Measurements from ENCODE around the gene SASS6. TPM values are rescaled to one million over a fixed set of nuclear protein-coding genes. Genes with fewer than 3 reads are reported as not detected.
A peak's percentile ranks its signal among the peaks of the same experiment; 100 is the strongest.

SASS6 gene
- total RNA-seq, 1 experiment from 2014 or later: 7.5 TPM

- BruUV-seq (replicated peaks): TSS peak; percentile 90
- peak overlapping the region; percentile 97 for H3K27ac Mint-ChIP-seq (ENCODE audit: low read depth, unreplicated experiment)
- no peak for TF ChIP-seq CTCF (IDR thresholded peaks at IDR 0.05; ENCODE audit: unreplicated experiment)
- no peaks in the 10 kb centered on the region for H3K9me3 Mint-ChIP-seq (ENCODE audit: unreplicated experiment)
- H3K4me3 Mint-ChIP-seq (ENCODE audit: unreplicated experiment): peak overlapping the region; percentile 90
- H3K36me3 Mint-ChIP-seq (ENCODE audit: insufficient read depth, unreplicated experiment): no peaks in the 10 kb centered on the region
- intact Hi-C loops (cut with micrococcal nuclease): loop anchor here (2.0 to 10.0 kb wide), 3 partner anchors 96 to 420 kb away; partner anchors contain the start of genes CDC14A, SASS6 and TRMT13
- ChIA-PET CTCF (interaction anchor here (0.6 kb wide), 1 partner anchor 234 kb away, joined by 6 read pairs; no protein-coding TSS in a partner anchor), POLR2A (interaction anchor here (0.6 to 4.7 kb wide), 18 partner anchors 11 to 859 kb away, joined by 3 to 47 read pairs (median 5); partner anchors contain the start of genes AGL, DBT, EXTL2 and RTCA)
- H3K4me1 Mint-ChIP-seq (ENCODE audit: insufficient read depth, unreplicated experiment): peaks cover 11% of the 10 kb centered on the region
- no peaks in the 10 kb centered on the region for H3K27me3 Mint-ChIP-seq (ENCODE audit: insufficient read depth, unreplicated experiment)
- peak; percentile 66 for DNase-seq (ENCODE audit: unreplicated experiment)
Measured at GRCh38 chr1:100036718-100037655, 95.7 kb downstream of the SASS6 start.

- Mint-ChIP-seq H3K27ac (ENCODE audit: low read depth, unreplicated experiment) (no peak overlapping the region), H3K36me3 (ENCODE audit: insufficient read depth, unreplicated experiment) (no peaks in the 10 kb centered on the region), H3K9me3 (ENCODE audit: unreplicated experiment) (no peaks in the 10 kb centered on the region), H3K27me3 (ENCODE audit: insufficient read depth, unreplicated experiment) (no peaks in the 10 kb centered on the region), H3K4me1 (ENCODE audit: insufficient read depth, unreplicated experiment) (peaks cover 11% of the 10 kb centered on the region), H3K4me3 (ENCODE audit: unreplicated experiment) (no peak overlapping the region)
- ChIA-PET CTCF (interaction anchor here (1.1 kb wide), 1 partner anchor 421 kb away, joined by 3 read pairs; no protein-coding TSS in a partner anchor), POLR2A (interaction anchor here (0.7 to 3.5 kb wide), 3 partner anchors 52 to 185 kb away, joined by 3 to 47 read pairs (median 3); partner anchors contain the start of genes AGL and SLC35A3)
- intact Hi-C loops (cut with micrococcal nuclease): loop anchor here (5.0 to 10.0 kb wide), 2 partner anchors 320 to 422 kb away; partner anchors contain the start of gene CDC14A
- no peak for TF ChIP-seq CTCF (IDR thresholded peaks at IDR 0.05; ENCODE audit: unreplicated experiment)
- no TSS peak for BruUV-seq (replicated peaks)
- DNase-seq (ENCODE audit: unreplicated experiment): no peak
Measured at GRCh38 chr1:100035214-100035613, 97.5 kb downstream of the SASS6 start.

- H3K4me1 Mint-ChIP-seq (ENCODE audit: insufficient read depth, unreplicated experiment): peaks cover 11% of the 10 kb centered on the region
- H3K9me3 Mint-ChIP-seq (ENCODE audit: unreplicated experiment): no peaks in the 10 kb centered on the region
- no peak overlapping the region for H3K4me3 Mint-ChIP-seq (ENCODE audit: unreplicated experiment)
- H3K27me3 Mint-ChIP-seq (ENCODE audit: insufficient read depth, unreplicated experiment): no peaks in the 10 kb centered on the region
- ChIA-PET CTCF (no interaction called here), POLR2A (no interaction called here)
- DNase-seq (ENCODE audit: unreplicated experiment): peak; percentile 36
- peak; percentile 19 for TF ChIP-seq CTCF (IDR thresholded peaks at IDR 0.05; ENCODE audit: unreplicated experiment)
- BruUV-seq (replicated peaks): no TSS peak
- no peaks in the 10 kb centered on the region for H3K36me3 Mint-ChIP-seq (ENCODE audit: insufficient read depth, unreplicated experiment)
- no peak overlapping the region for H3K27ac Mint-ChIP-seq (ENCODE audit: low read depth, unreplicated experiment)
- intact Hi-C loops (cut with micrococcal nuclease): loop anchor here (1.0 to 10.0 kb wide), 2 partner anchors 226 to 320 kb away; partner anchors contain the start of gene CDC14A
Measured at GRCh38 chr1:100034470-100034869, 98.3 kb downstream of the SASS6 start.

Other genes with a start within 250 kb of the SASS6 start
- 15.1 and 20.7 TPM in 2 replicates for gene SLC35A3, start 162.9 kb downstream of the SASS6 start, total RNA-seq (2022)
- gene TRMT13, start 233 bp upstream of the SASS6 start, total RNA-seq (2022): 24.2 and 25.5 TPM in 2 replicates
- 0.65 and 0.74 TPM in 2 replicates for gene LRRC39, start 45.3 kb upstream of the SASS6 start, total RNA-seq (2022)
- gene DBT, start 116.9 kb upstream of the SASS6 start, total RNA-seq (2022): 9.1 and 11.0 TPM in 2 replicates
- gene RTCA, start 133.3 kb upstream of the SASS6 start, total RNA-seq (2022): 60.4 and 62.3 TPM in 2 replicates
- gene CDC14A, start 219.6 kb upstream of the SASS6 start, total RNA-seq (2022): 2.6 and 3.6 TPM in 2 replicates

Data from MCF 10A (cell line).